ENCODE results near the gene TMEM176B.
A peak's percentile ranks its signal among the peaks of the same experiment; 100 is the strongest.
"Not testable (repeated sequence)": the region's sequence is repeated elsewhere in the genome, so short reads cannot be mapped to it uniquely, and the experiment has no call there.

Gene TMEM176B

GRCh38 chr7:150823484-150824126 lies 23.4 kb upstream of the TMEM176B start:
- DNase-seq, result no peak

- no peak for DNase-seq
Measured at GRCh38 chr7:150823043-150823442, 22.9 kb upstream of the TMEM176B start.

GRCh38 chr7:150820578-150821198 lies 20.5 kb upstream of the TMEM176B start:
- DNase-seq, result no peak

DNA sequence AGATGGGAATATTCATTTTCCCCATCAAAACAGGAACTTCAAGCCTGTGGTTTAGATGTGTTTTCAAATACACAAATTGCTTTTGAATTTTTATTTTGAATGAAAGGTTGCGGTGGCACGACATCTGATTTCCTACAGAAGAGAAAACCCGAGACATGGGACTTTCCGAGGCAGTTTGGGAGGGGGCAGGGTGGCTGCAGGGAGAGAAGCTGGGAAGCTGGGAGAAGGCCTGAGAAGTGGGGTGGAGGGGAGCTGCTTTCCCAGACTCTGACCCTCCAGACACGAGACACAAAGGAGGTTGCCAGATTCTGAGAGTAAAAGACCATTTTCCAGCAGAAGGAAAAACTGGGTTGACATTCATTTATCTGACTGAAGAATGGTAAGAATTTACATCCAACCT lies 20.0 kb upstream of the TMEM176B start:
- no peak for DNase-seq

DNA sequence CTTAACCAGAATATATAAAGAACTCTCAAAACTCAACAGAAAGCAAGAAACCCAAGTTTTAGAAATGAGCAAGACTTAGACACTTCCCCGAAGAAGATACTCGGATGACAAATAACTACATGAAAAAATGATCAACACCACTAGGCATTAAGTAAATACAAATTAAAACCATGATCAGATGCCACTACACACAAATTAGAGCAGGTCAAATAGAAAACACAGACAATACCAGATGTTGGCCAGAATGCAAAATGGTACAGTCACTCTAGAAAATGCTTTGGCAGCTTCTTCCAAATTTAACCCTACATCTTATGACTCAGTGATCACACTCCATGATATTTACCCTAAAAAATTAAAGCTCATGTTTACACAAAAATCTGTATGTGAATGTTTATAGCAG lies 18.8 kb upstream of the TMEM176B start:
- DNase-seq, result no peak

- no peak for DNase-seq
Measured at GRCh38 chr7:150814328-150815001, 14.3 kb upstream of the TMEM176B start.

DNA sequence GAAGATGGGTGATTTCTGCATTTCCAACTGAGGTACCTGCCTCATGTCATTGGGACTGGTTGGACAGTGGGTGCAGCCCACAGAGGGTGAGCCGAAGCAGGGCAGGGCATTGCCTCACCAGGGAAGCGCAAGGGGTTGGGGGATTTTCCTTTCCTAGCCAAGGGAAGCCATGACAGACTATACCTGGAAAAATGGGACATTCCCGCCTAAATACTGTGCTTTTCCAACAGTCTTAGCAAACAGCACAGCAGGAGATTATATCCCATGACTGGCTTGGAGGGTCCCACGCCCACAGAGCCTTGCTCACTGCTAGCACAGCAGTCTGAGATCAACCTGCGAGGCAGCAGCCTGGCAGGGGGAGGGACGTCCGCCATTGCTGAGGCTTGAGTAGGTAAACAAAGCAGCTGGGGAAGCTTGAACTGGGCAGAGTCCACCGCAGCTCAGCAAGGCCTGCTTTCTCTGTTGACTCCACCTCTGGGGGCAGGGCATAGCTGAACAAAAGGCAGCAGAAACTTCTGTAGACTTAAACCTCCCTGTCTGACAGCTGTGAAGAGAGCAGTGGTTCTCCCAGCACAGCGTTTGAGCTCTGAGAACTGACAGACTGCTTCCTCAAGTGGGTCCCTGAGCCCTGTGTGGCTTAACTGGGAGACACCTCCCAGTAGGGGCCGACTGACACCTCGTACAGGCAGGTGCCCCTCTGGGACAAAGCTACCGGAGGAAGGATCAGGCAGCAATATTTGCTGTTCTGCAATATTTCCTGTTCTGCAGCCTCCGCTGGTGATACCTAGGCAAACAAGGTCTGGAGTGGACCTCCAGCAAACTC lies 7.7 kb upstream of the TMEM176B start:
- not testable (repeated sequence) for DNase-seq

GRCh38 chr7:150806863-150807262 lies 6.7 kb upstream of the TMEM176B start:
- DNase-seq, result no peak

DNA sequence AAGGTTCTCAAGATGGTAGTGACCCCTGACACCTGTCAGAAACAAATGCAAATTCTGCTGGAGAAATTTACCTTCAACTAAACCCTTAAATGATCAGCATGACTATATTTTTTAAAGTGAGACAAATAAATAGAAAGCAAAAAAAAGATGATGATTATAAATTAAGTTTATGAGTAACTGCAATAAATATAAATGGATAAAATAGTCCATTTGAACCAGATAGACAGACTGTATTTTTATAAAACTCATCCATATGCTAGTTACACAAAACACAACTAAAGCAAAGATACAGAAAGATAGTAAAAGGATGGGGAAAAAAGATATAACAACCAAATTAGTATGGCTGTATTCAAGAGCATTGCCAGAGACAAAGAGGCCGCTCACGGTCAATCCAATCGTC lies 6.3 kb upstream of the TMEM176B start:
- DNase-seq, result no peak

- no peak for DNase-seq
Measured at GRCh38 chr7:150805864-150806263, 5.7 kb upstream of the TMEM176B start.

DNA sequence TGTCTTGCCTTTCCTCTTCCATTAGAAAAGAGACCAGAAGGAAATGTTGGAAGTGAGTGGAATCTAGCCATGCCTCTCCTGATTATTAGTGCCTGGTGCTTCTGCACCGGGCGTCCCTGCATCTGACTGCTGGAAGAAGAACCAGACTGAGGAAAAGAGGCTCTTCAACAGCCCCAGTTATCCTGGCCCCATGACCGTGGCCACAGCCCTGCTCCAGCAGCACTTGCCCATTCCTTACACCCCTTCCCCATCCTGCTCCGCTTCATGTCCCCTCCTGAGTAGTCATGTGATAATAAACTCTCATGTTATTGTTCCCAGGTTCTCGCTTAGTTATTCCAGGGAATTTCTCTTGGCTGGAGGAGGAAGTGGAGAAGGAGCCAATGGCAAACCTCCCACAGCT lies 4.6 kb upstream of the TMEM176B start:
- no peak for DNase-seq

DNA sequence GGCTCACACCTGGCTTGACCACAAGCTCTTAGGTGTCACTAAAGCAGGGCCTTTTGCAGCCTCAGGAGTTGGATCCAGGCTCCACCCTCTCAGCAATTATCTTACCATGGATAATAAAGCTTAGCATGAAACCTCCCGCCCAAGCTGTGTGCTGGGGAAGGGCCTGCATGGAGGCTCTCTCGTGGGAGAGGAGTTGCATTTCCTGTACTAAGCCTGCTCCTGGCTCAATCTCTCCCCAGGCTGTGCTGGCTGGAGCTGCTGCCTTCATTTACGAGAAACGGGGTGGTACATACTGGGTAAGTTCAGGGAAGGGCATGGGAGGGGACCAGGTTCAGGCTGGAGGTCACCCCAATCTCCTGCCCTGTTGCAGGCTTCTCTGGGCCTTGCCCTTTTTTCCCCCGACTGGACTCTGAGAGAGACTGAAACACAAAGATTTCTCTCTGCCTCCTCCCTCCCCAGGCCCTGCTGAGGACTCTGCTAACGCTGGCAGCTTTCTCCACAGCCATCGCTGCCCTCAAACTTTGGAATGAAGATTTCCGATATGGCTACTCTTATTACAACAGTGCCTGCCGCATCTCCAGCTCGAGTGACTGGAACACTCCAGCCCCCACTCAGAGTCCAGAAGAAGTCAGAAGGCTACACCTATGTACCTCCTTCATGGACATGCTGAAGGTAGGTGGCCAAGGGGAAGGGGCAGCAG lies 3.1 kb upstream of the TMEM176B start:
- DNase-seq, result no peak

GRCh38 chr7:150801946-150802771 lies 2.0 kb upstream of the TMEM176B start:
- DNase-seq, result no peak

- no peak for DNase-seq
Measured at GRCh38 chr7:150801242-150801945, 1.2 kb upstream of the TMEM176B start.

GRCh38 chr7:150800581-150801241 lies 547 bp upstream of the TMEM176B start, which contains the start of gene TMEM176A:
TMEM176A (plus strand) TSS chr7:150800769; CDS start chr7:150801551, 782 bp downstream.
- DNase-seq, result peak in 8 of 56 donors; percentile 24 to 71 (median 40)

GRCh38 chr7:150799156-150799555 lies 1.0 kb downstream of the TMEM176B start:
- DNase-seq, result no peak

DNA sequence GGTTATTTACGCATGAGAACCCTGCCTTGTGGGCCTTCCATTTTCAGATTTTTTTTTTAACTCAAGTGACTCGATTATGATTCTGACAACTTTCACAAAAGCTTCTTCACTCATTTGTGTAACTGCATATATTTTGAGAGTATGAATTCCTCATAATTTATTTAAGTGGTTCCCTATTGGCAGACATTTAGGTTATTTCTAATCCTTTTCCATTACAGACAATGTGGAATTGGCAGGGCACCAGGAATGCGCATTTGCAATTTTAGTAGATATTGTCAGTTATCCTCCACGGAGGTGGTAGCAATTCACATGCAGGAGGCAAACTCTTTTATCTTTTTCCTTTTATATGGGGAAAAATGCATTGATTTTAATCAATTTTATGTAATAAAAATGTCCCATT lies 2.5 kb downstream of the TMEM176B start:
- DNase-seq, result no peak

- no peak for DNase-seq
Measured at GRCh38 chr7:150793569-150794238, 6.5 kb downstream of the TMEM176B start.
